ENCODE data around the gene ROR1. TPM values are rescaled to one million over a fixed set of nuclear protein-coding genes. Genes with fewer than 3 reads are reported as not detected.

Gene ROR1
- total and polyA plus RNA-seq, 9 of the 15 experiments (the other 6 are each of a cell fraction or from before 2014, with no cell fraction given), result 0.02 TPM; not detected in 8

DNA sequence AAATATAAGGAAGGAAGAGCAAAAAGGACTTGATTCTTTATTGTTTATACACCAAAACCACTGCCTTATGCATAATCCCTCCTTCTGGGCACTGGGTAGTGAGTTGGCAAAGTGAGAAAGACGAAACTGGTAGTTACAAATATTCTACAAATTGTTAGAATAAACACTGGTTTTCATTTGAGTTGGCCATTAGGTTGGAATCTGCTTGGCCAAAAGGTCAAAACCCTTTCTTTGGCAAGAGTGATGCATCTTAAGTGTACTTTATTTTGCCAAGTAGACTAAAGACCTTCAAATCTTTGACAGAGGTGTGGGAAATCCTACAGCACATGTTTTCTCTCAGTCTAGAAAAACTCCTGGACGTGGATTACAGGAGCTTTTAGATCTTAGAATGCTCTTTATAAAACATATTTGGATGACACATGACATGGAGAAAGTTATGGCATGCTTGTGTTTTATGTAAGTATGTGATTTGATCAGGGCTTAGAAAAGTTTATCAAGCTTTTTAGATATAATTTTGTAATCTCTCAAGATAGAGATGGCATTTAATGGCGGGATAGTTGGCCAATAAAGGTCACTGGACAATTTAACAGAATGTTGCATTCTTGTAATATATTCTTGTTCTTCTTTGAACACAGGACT is 120.9 kb downstream of the ROR1 start (continued):
- TF ChIP-seq, protein P1, sequence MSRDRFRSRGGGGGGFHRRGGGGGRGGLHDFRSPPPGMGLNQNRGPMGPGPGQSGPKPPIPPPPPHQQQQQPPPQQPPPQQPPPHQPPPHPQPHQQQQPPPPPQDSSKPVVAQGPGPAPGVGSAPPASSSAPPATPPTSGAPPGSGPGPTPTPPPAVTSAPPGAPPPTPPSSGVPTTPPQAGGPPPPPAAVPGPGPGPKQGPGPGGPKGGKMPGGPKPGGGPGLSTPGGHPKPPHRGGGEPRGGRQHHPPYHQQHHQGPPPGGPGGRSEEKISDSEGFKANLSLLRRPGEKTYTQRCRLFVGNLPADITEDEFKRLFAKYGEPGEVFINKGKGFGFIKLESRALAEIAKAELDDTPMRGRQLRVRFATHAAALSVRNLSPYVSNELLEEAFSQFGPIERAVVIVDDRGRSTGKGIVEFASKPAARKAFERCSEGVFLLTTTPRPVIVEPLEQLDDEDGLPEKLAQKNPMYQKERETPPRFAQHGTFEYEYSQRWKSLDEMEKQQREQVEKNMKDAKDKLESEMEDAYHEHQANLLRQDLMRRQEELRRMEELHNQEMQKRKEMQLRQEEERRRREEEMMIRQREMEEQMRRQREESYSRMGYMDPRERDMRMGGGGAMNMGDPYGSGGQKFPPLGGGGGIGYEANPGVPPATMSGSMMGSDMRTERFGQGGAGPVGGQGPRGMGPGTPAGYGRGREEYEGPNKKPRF (IDR thresholded peaks at IDR 0.05; ENCODE audit: low read depth, low read length), result no peak
- TF ChIP-seq XRCC4 (IDR thresholded peaks at IDR 0.05; ENCODE audit: extremely low read depth, insufficient read depth, insufficient read length) (no peak), GTF2A2 (tag; IDR thresholded peaks at IDR 0.05) (no peak), HSF4 (CRISPR knock-in tag; IDR thresholded peaks at IDR 0.05; ENCODE audit: borderline replicate concordance) (no peak), MCM2 (IDR thresholded peaks at IDR 0.05; ENCODE audit: low read depth) (no peak), RB1 (IDR thresholded peaks at IDR 0.05; ENCODE audit: low read depth) (no peak), ZNF174 (CRISPR knock-in tag; IDR thresholded peaks at IDR 0.05) (no peak)

DNA sequence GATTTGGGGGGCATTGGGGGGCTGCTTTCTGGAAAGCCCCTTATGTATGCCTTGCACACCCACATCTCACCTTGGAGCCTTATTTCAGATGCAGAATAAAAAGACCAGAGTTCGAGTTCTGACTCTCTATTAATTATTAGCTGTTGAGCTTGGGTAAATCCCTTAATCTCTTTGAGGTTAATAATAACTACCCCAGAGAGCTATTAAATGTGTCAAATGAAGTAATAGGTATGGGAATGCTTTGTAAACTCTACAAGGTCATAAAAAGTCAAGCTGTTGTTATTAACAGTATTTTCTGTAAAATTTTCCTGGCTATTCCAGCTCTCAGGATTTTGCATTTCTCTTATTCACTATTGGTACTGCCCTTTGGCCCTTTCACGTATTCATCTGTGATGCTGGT is 122.9 kb downstream of the ROR1 start:
- FAIRE-seq (no peak), ATAC-seq (no peak), DNase-seq (ENCODE audit: extremely low read depth in 1 of 4, low spot score in 3 of 4) (no peak)
- no peaks in the 10 kb centered on the region for H3K36me3 ChIP-seq (ENCODE audit: control insufficient read depth, insufficient read depth, low read length)
- H3K9me3 ChIP-seq (replicated peaks; ENCODE audit: control insufficient read depth, insufficient read depth, low read depth, low read length), result no peaks in the 10 kb centered on the region
- in situ Hi-C loops (cut with MboI) (no loop called here), intact Hi-C loops (cut with micrococcal nuclease) (no loop called here)
- no peaks in the 10 kb centered on the region for H4K20me1 ChIP-seq (replicated peaks; ENCODE audit: control insufficient read depth, insufficient read depth, low read length)
- ChIA-PET CTCF (ENCODE audit: low intra/inter-chr PET ratio) (no interaction called here), POLR2A (interaction anchor here (0.7 to 0.9 kb wide), 3 partner anchors 68 to 736 kb away, joined by 3 read pairs; no protein-coding TSS in a partner anchor)
- 0% methylated on average over 2 of the region's 2 CpGs for WGBS (ENCODE audit: insufficient coverage, low coverage, missing lambda C conversion rate)
- no peak overlapping the region for H3K4me2 ChIP-seq (ENCODE audit: insufficient read depth, low read length)
- H3K9me1 ChIP-seq (ENCODE audit: control insufficient read depth, insufficient read depth, low read length), result no peaks in the 10 kb centered on the region
- no peak overlapping the region for H3K9ac ChIP-seq (ENCODE audit: insufficient read depth in 1 of 2, low read depth in 2 of 2, low read length in 2 of 2)
- H2AFZ ChIP-seq (ENCODE audit: low read depth, low read length), result no peak overlapping the region
- H3K27ac ChIP-seq (ENCODE audit: extremely low read depth, low read depth, low read length), result no peak overlapping the region
- H3K4me1 ChIP-seq (replicated peaks in 1 of 2; ENCODE audit: control insufficient read depth in 2 of 2, insufficient read depth in 2 of 2, low read length in 2 of 2), result no peaks in the 10 kb centered on the region
- no peak overlapping the region for H3K4me3 ChIP-seq
- no peaks in the 10 kb centered on the region for H3K27me3 ChIP-seq (ENCODE audit: control insufficient read depth in 2 of 2, insufficient read depth in 2 of 2, low read length in 2 of 2)
- BruUV-seq (replicated peaks), result no TSS peak
- H3K79me2 ChIP-seq (ENCODE audit: control insufficient read depth, insufficient read depth, low read length), result no peaks in the 10 kb centered on the region
- TF ChIP-seq, protein P2, sequence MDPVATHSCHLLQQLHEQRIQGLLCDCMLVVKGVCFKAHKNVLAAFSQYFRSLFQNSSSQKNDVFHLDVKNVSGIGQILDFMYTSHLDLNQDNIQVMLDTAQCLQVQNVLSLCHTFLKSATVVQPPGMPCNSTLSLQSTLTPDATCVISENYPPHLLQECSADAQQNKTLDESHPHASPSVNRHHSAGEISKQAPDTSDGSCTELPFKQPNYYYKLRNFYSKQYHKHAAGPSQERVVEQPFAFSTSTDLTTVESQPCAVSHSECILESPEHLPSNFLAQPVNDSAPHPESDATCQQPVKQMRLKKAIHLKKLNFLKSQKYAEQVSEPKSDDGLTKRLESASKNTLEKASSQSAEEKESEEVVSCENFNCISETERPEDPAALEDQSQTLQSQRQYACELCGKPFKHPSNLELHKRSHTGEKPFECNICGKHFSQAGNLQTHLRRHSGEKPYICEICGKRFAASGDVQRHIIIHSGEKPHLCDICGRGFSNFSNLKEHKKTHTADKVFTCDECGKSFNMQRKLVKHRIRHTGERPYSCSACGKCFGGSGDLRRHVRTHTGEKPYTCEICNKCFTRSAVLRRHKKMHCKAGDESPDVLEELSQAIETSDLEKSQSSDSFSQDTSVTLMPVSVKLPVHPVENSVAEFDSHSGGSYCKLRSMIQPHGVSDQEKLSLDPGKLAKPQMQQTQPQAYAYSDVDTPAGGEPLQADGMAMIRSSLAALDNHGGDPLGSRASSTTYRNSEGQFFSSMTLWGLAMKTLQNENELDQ (CRISPR knock-in tag; IDR thresholded peaks at IDR 0.05; ENCODE audit: borderline replicate concordance), result no peak
- no peak for TF ChIP-seq YY1 (IDR thresholded peaks at IDR 0.05; ENCODE audit: borderline replicate concordance in 1 of 3, control insufficient read depth in 1 of 3, extremely low read depth in 1 of 3, insufficient read depth in 3 of 3, insufficient read length in 1 of 3, insufficient replicate concordance in 2 of 3, low read depth in 1 of 3, low read length in 2 of 3)
- TF ChIP-seq, protein P3, sequence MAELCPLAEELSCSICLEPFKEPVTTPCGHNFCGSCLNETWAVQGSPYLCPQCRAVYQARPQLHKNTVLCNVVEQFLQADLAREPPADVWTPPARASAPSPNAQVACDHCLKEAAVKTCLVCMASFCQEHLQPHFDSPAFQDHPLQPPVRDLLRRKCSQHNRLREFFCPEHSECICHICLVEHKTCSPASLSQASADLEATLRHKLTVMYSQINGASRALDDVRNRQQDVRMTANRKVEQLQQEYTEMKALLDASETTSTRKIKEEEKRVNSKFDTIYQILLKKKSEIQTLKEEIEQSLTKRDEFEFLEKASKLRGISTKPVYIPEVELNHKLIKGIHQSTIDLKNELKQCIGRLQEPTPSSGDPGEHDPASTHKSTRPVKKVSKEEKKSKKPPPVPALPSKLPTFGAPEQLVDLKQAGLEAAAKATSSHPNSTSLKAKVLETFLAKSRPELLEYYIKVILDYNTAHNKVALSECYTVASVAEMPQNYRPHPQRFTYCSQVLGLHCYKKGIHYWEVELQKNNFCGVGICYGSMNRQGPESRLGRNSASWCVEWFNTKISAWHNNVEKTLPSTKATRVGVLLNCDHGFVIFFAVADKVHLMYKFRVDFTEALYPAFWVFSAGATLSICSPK (IDR thresholded peaks at IDR 0.05; ENCODE audit: borderline replicate concordance), result no peak
- TF ChIP-seq ETV6 (IDR thresholded peaks at IDR 0.05; ENCODE audit: borderline replicate concordance in 1 of 2, low read depth in 2 of 2, low read length in 1 of 2), result no peak
- no peak for TF ChIP-seq ETV6 (CRISPR knock-in tag; IDR thresholded peaks at IDR 0.05; ENCODE audit: borderline replicate concordance)
- TF ChIP-seq MED1 (CRISPR knock-in tag; IDR thresholded peaks at IDR 0.05; ENCODE audit: borderline replicate concordance), result no peak
- no peak for TF ChIP-seq MCM5 (IDR thresholded peaks at IDR 0.05; ENCODE audit: low read depth)
